ENCODE results near the gene NECAB2. TPM values are rescaled to one million over a fixed set of nuclear protein-coding genes. Genes with fewer than 3 reads are reported as not detected.

Gene NECAB2
- total and polyA plus RNA-seq, 2 of the 8 experiments (the other 6 are each of a cell fraction or from before 2014, with no cell fraction given) = 3.6 to 4.2 TPM

DNA sequence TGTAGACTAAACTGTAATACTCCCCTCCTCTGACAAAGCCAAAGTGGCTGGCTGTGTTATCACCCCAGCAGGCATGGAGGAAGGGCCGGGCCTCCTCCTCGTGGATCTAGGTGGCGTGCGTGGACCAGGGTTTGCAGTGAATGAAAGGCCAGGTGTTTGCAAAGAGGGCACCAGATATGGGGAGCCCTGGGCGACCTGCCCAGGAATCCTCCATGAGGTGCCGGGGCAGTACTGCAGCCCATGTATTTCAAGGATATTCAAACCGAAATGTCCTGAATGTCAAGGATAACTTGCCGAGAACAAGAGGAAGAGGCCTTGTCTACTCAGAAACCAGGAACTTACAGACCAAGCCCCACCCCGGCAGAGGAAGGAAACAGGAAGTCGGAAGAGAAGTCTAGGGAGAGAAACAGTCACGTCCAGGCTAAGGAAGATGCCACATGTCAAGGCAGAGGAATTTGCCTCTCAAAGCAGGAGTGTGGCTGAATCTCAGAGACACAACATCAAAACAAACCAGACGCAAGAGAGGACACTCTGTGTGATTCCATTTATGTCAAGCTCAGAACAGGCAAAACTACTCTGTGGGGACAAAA, 28.7 kb upstream of the NECAB2 start (continued):
- no peak for TF ChIP-seq POLR2AphosphoS5 (IDR thresholded peaks at IDR 0.05; ENCODE audit: low read depth, low read length)
- TF ChIP-seq KDM4A (IDR thresholded peaks at IDR 0.05; ENCODE audit: low read depth, low read length, severe bottlenecking) = no peak
- TF ChIP-seq TCF12 (IDR thresholded peaks at IDR 0.05; ENCODE audit: low read depth, low read length) = no peak
- TF ChIP-seq, protein P1, sequence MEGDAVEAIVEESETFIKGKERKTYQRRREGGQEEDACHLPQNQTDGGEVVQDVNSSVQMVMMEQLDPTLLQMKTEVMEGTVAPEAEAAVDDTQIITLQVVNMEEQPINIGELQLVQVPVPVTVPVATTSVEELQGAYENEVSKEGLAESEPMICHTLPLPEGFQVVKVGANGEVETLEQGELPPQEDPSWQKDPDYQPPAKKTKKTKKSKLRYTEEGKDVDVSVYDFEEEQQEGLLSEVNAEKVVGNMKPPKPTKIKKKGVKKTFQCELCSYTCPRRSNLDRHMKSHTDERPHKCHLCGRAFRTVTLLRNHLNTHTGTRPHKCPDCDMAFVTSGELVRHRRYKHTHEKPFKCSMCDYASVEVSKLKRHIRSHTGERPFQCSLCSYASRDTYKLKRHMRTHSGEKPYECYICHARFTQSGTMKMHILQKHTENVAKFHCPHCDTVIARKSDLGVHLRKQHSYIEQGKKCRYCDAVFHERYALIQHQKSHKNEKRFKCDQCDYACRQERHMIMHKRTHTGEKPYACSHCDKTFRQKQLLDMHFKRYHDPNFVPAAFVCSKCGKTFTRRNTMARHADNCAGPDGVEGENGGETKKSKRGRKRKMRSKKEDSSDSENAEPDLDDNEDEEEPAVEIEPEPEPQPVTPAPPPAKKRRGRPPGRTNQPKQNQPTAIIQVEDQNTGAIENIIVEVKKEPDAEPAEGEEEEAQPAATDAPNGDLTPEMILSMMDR (IDR thresholded peaks at IDR 0.05; ENCODE audit: control extremely low read depth in 1 of 3, insufficient read depth in 1 of 3, low read depth in 1 of 3, low read length in 3 of 3) = no peak
- TF ChIP-seq RAD21 (IDR thresholded peaks at IDR 0.05 in 1 of 2, conservative IDR thresholded peaks at IDR 0.05 in 1 of 2; ENCODE audit: low read depth in 2 of 2, low read length in 2 of 2) = no peak
